ENCODE results near the gene CACHD1.
"Not testable (repeated sequence)": the region's sequence is repeated elsewhere in the genome, so short reads cannot be mapped to it uniquely, and the experiment has no call there.

The CACHD1 gene

GRCh38 chr1:64594446-64594845 lies 124.5 kb downstream of the CACHD1 start:
- DNase-seq (ENCODE audit: low read depth): no peak

GRCh38 chr1:64595871-64596515 lies 126.1 kb downstream of the CACHD1 start:
- no peak for DNase-seq (ENCODE audit: low read depth)

GRCh38 chr1:64597113-64597512 lies 127.2 kb downstream of the CACHD1 start:
- DNase-seq (ENCODE audit: low read depth): no peak

GRCh38 chr1:64598100-64598571 lies 128.2 kb downstream of the CACHD1 start:
- DNase-seq (ENCODE audit: low read depth): no peak

GRCh38 chr1:64599242-64599641 lies 129.3 kb downstream of the CACHD1 start:
- no peak for DNase-seq (ENCODE audit: low read depth)

GRCh38 chr1:64601207-64601606 lies 131.3 kb downstream of the CACHD1 start:
- no peak for DNase-seq (ENCODE audit: low read depth)

GRCh38 chr1:64608005-64608650 lies 138.2 kb downstream of the CACHD1 start:
- no peak for DNase-seq (ENCODE audit: low read depth)

GRCh38 chr1:64608651-64609048 lies 138.7 kb downstream of the CACHD1 start:
- no peak for DNase-seq (ENCODE audit: low read depth)

- DNase-seq (ENCODE audit: low read depth): not testable (repeated sequence)
These were observed 141.0 kb downstream of the CACHD1 start for GRCh38 chr1:64610950-64611349.

- no peak for DNase-seq (ENCODE audit: low read depth)
These were observed 146.1 kb downstream of the CACHD1 start for GRCh38 chr1:64616039-64616438.

- no peak for DNase-seq (ENCODE audit: low read depth)
These were observed 153.8 kb downstream of the CACHD1 start for GRCh38 chr1:64623750-64624191.

- no peak for DNase-seq (ENCODE audit: low read depth)
These were observed 154.3 kb downstream of the CACHD1 start for GRCh38 chr1:64624218-64624713.

- DNase-seq (ENCODE audit: low read depth): no peak
These were observed 154.9 kb downstream of the CACHD1 start for GRCh38 chr1:64624808-64625207.

- DNase-seq (ENCODE audit: low read depth): no peak
These were observed 160.7 kb downstream of the CACHD1 start for GRCh38 chr1:64630611-64631010.

GRCh38 chr1:64631346-64632034 lies 161.6 kb downstream of the CACHD1 start:
- DNase-seq (ENCODE audit: low read depth): no peak

GRCh38 chr1:64632936-64633335 lies 163.0 kb downstream of the CACHD1 start:
- DNase-seq (ENCODE audit: low read depth): no peak

- no peak for DNase-seq (ENCODE audit: low read depth)
These were observed 175.8 kb downstream of the CACHD1 start for GRCh38 chr1:64645735-64646134.

GRCh38 chr1:64650411-64650810 lies 180.5 kb downstream of the CACHD1 start:
- no peak for DNase-seq (ENCODE audit: low read depth)

- no peak for DNase-seq (ENCODE audit: low read depth)
These were observed 181.9 kb downstream of the CACHD1 start for GRCh38 chr1:64651841-64652240.

GRCh38 chr1:64653466-64653865 lies 183.5 kb downstream of the CACHD1 start:
- no peak for DNase-seq (ENCODE audit: low read depth)

- no peak for DNase-seq (ENCODE audit: low read depth)
These were observed 184.8 kb downstream of the CACHD1 start for GRCh38 chr1:64654519-64655341.

- no peak for DNase-seq (ENCODE audit: low read depth)
These were observed 185.9 kb downstream of the CACHD1 start for GRCh38 chr1:64655861-64656260.
